ENCODE results near the gene GBP7. TPM values are rescaled to one million over a fixed set of nuclear protein-coding genes. Genes with fewer than 3 reads are reported as not detected.
"Not testable (repeated sequence)": the region's sequence is repeated elsewhere in the genome, so short reads cannot be mapped to it uniquely, and the experiment has no call there.

GBP7 gene
- total RNA-seq, result not detected

GRCh38 chr1:89175601-89176256, at the start of gene GBP7:
Gene GBP7 (minus strand): TSS chr1:89176003. CDS start chr1:89171935, 4,068 bp downstream.
- H3K27me3 ChIP-seq, result no peaks in the 10 kb centered on the region
- no peak for DNase-seq
- H3K9me3 ChIP-seq, result no peaks in the 10 kb centered on the region
- no peak for TF ChIP-seq POLR2A (IDR thresholded peaks at IDR 0.05)
- no peak for TF ChIP-seq CTCF (IDR thresholded peaks at IDR 0.05)
- H3K4me1 ChIP-seq, result no peaks in the 10 kb centered on the region
- H3K4me3 ChIP-seq, result no peak within 1 kb of the TSS
- H3K27ac ChIP-seq, result no peak within 1 kb of the TSS
- H3K36me3 ChIP-seq, result no peaks in the 10 kb centered on the region

GRCh38 chr1:89221341-89221740, 45.5 kb upstream of the GBP7 start:
- Histone ChIP-seq H3K9me3 (peaks cover 0 to 2% (median 0%) of the 10 kb centered on the region in 4 donors), H3K4me1 (no peaks in the 10 kb centered on the region), H3K4me3 (no peak overlapping the region), H3K36me3 (no peaks in the 10 kb centered on the region), H3K27ac (no peak overlapping the region), H3K27me3 (no peaks in the 10 kb centered on the region)
- no peak for TF ChIP-seq CTCF (IDR thresholded peaks at IDR 0.05)
- no peak for TF ChIP-seq POLR2A (IDR thresholded peaks at IDR 0.05)
- no peak for DNase-seq

- not testable (repeated sequence) for H3K36me3 ChIP-seq, H3K4me1 ChIP-seq, DNase-seq, H3K27me3 ChIP-seq, H3K4me3 ChIP-seq, H3K9me3 ChIP-seq, H3K27ac ChIP-seq
Observed at GRCh38 chr1:89219851-89220250, 44.0 kb upstream of the GBP7 start.

GRCh38 chr1:89218941-89219340, 43.1 kb upstream of the GBP7 start:
- DNase-seq, H3K27ac ChIP-seq, H3K9me3 ChIP-seq, H3K4me3 ChIP-seq, H3K36me3 ChIP-seq, H3K4me1 ChIP-seq, H3K27me3 ChIP-seq: not testable (repeated sequence)

- no peak overlapping the region for H3K27ac ChIP-seq
- DNase-seq, result no peak
- H3K9me3 ChIP-seq, result no peaks in the 10 kb centered on the region
- no peak for TF ChIP-seq POLR2A (IDR thresholded peaks at IDR 0.05)
- TF ChIP-seq CTCF (IDR thresholded peaks at IDR 0.05), result no peak
- no peaks in the 10 kb centered on the region for H3K27me3 ChIP-seq
- H3K4me1 ChIP-seq, result no peaks in the 10 kb centered on the region
- no peaks in the 10 kb centered on the region for H3K36me3 ChIP-seq
- no peak overlapping the region for H3K4me3 ChIP-seq
Observed at GRCh38 chr1:89213347-89213746, 37.5 kb upstream of the GBP7 start.

GRCh38 chr1:89211035-89211634, 35.3 kb upstream of the GBP7 start:
- DNase-seq, result no peak
- no peaks in the 10 kb centered on the region for H3K36me3 ChIP-seq
- H3K27ac ChIP-seq, result no peak overlapping the region
- no peaks in the 10 kb centered on the region for H3K27me3 ChIP-seq
- H3K9me3 ChIP-seq, result no peaks in the 10 kb centered on the region
- H3K4me3 ChIP-seq, result no peak overlapping the region
- no peaks in the 10 kb centered on the region for H3K4me1 ChIP-seq
- TF ChIP-seq CTCF (IDR thresholded peaks at IDR 0.05) (no peak), POLR2A (IDR thresholded peaks at IDR 0.05) (no peak)

Measured in Peyer's patch (tissue), 4 donors.